Activated T-helper 1 cell treated with anti-CD3 and anti-CD28 coated beads, Interleukin-12 subunit alpha, Interleukin-12 subunit beta, Interleukin-2, Interleukin-4 antibody, amounts not matched to agents 30 ng/mL and 10 ng/mL and 1 ng/mL, durations not matched to agents 14 hours and 24 hours and 36 hours (primary cell): ENCODE measurements around the gene CCDC181. TPM values are rescaled to one million over a fixed set of nuclear protein-coding genes. Genes with fewer than 3 reads are reported as not detected.

ENCODE experiments used
- DNase-seq: peaks from one replicate; pipeline ENCODE4 v3.0.0; 2021; ENCODE audit warnings: low spot score
- H3K27ac Mint-ChIP-seq: one replicate; pipeline ENCODE4 v1.8.0; 2021; ENCODE audit warnings: mild to moderate bottlenecking, mixed read lengths
- H3K27me3 Mint-ChIP-seq: one replicate; pipeline ENCODE4 v1.8.0; 2022; ENCODE audit warnings: mild to moderate bottlenecking, moderate library complexity, mixed read lengths; ENCODE audit not compliant: insufficient read depth
- H3K36me3 Mint-ChIP-seq: one replicate; pipeline ENCODE4 v1.8.0; 2021; ENCODE audit warnings: low read depth, mixed read lengths
- H3K4me1 Mint-ChIP-seq: one replicate; pipeline ENCODE4 v1.8.0; 2021; ENCODE audit warnings: low read depth, mixed read lengths
- H3K4me3 Mint-ChIP-seq: one replicate; pipeline ENCODE4 v1.8.0; 2021; ENCODE audit warnings: mild to moderate bottlenecking, moderate library complexity, mixed read lengths
- H3K9me3 Mint-ChIP-seq: one replicate; pipeline ENCODE4 v1.8.0; 2021; ENCODE audit warnings: mixed read lengths
- intact Hi-C: fragments of 100-400 bp; cut with micrococcal nuclease; formaldehyde crosslinking; loops from one replicate; pipeline ENCODE4 v1.15.1; 2024
- total RNA-seq: library from RNA; stranded (reverse); gene quantifications from 2 replicates; pipeline ENCODE4 v1.2.3, GENCODE V29; 2022

The CCDC181 gene
- total RNA-seq, 1 donor from 2014 or later: not detected

- H3K9me3 Mint-ChIP-seq: no peaks in the 10 kb centered on the region
- H3K4me1 Mint-ChIP-seq: peaks cover 17% of the 10 kb centered on the region
- peaks cover 2% of the 10 kb centered on the region for H3K27me3 Mint-ChIP-seq
- intact Hi-C loops: loop anchor here (1.0 to 10.0 kb wide), 6 partner anchors 241 to 1006 kb away; partner anchors contain the start of gene ATP1B1
- no peak overlapping the region for H3K4me3 Mint-ChIP-seq
- DNase-seq: no peak
- peaks cover 5% of the 10 kb centered on the region for H3K36me3 Mint-ChIP-seq
- H3K27ac Mint-ChIP-seq: no peak overlapping the region
Measured at GRCh38 chr1:169347688-169348382, 79.4 kb downstream of the CCDC181 start.

- Mint-ChIP-seq H3K4me1 (peaks cover 3% of the 10 kb centered on the region), H3K9me3 (no peaks in the 10 kb centered on the region), H3K4me3 (no peak overlapping the region), H3K27ac (no peak overlapping the region), H3K36me3 (peaks cover 1% of the 10 kb centered on the region), H3K27me3 (peaks cover 2% of the 10 kb centered on the region)
- intact Hi-C loops: loop anchor here (5.0 to 10.0 kb wide), 3 partner anchors 239 to 1004 kb away; partner anchors contain the start of gene ATP1B1
- no peak for DNase-seq
Measured at GRCh38 chr1:169346036-169346589, 81.2 kb downstream of the CCDC181 start.

GRCh38 chr1:169345511-169345910, 81.8 kb downstream of the CCDC181 start:
- Mint-ChIP-seq H3K36me3 (peaks cover 7% of the 10 kb centered on the region), H3K27ac (no peak overlapping the region), H3K9me3 (peaks cover 4% of the 10 kb centered on the region), H3K27me3 (peaks cover 2% of the 10 kb centered on the region), H3K4me3 (no peak overlapping the region), H3K4me1 (no peaks in the 10 kb centered on the region)
- intact Hi-C loops: loop anchor here (5.0 to 10.0 kb wide), 3 partner anchors 238 to 1003 kb away; partner anchors contain the start of gene ATP1B1
- no peak for DNase-seq

Other genes with a start within 250 kb of the CCDC181 start
- 13.9 and 25.8 TPM in 2 replicates for gene NME7, start 59.7 kb downstream of the CCDC181 start, total RNA-seq
- 15.1 and 16.1 TPM in 2 replicates for gene BLZF1, start 59.3 kb downstream of the CCDC181 start, total RNA-seq
- gene SLC19A2, start 58.5 kb upstream of the CCDC181 start, total RNA-seq: 12.8 and 14.0 TPM in 2 replicates
- 58.0 and 58.2 TPM in 2 replicates for gene F5, start 159.0 kb upstream of the CCDC181 start, total RNA-seq
- 0.13 TPM in 1 of 2 replicates, not detected in the other for gene SELP, start 202.7 kb upstream of the CCDC181 start, total RNA-seq